Stomach smooth muscle (tissue), 2 donors: ENCODE results near the gene CA10.

Experiments used
- H3K27ac ChIP-seq: one replicate; pipeline ENCODE4 v1.7.0; 2013; ENCODE audit warnings: mild to moderate bottlenecking, low read length, inconsistent platforms
- H3K27me3 ChIP-seq, 2 donors: one replicate each; pipeline ENCODE4 v1.7.0; 2013; ENCODE audit warnings: low read length in 2 of 2; ENCODE audit not compliant: insufficient read depth in 2 of 2, control insufficient read depth in 1 of 2
- H3K36me3 ChIP-seq, 2 donors: one replicate each; pipeline ENCODE4 v1.7.0; 2013; ENCODE audit warnings: low read length in 2 of 2; ENCODE audit not compliant: control insufficient read depth in 2 of 2, insufficient read depth in 2 of 2
- H3K4me1 ChIP-seq: one replicate; pipeline ENCODE4 v1.7.0; 2013; ENCODE audit warnings: low read length; ENCODE audit not compliant: control insufficient read depth, insufficient read depth
- H3K4me3 ChIP-seq, 2 donors: one replicate each; pipeline ENCODE4 v1.7.0; 2013; ENCODE audit warnings: low read length in 2 of 2
- H3K9ac ChIP-seq, 2 donors: one replicate each; pipeline ENCODE4 v1.7.0; 2013; ENCODE audit warnings: low read length in 2 of 2, mild to moderate bottlenecking in 1 of 2
- H3K9me3 ChIP-seq, 2 donors: one replicate each; pipeline ENCODE4 v1.7.0; 2013; ENCODE audit warnings: low read length in 2 of 2; ENCODE audit not compliant: control insufficient read depth in 2 of 2
- donor health status: healthy.
- donor health status: Pancreatic carcinoma.

CA10 gene

DNA sequence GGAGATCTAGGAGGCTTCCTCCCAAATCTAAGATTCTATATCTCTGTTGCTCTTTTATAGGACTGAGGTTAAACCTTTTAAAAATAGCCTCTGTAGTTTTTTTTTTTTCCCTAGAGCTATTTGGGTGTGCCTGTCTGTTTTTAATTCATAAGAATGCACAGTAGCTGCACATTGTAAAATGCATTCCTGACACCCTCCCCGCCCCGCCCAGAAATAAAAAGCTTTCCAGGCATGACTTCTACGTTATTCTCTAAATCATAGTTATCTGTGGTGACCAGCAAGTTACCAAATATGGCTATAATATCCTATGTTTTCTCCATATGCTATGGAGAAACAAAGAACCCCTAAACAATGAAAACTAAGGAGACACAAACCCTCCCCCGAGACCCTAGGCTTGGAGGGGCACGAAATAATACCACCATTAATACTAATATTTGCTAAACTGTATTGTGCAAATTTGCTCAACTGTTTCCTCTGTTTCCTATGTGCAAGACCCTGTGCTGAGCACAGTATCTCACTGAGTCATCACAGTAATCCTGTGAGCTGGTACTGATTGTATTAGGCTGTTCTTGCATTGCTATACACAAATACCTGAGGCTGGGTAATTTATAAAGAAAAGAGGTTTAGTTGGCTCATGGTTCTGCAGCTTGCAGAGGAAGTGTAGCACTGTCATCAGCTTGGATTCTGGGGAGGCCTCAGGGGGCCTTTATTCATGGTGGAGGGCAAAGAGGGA is 388.3 kb downstream of the CA10 start:
- Histone ChIP-seq H3K9ac (no peak overlapping the region), H3K9me3 (no peaks in the 10 kb centered on the region), H3K27ac (no peak overlapping the region), H3K36me3 (no peaks in the 10 kb centered on the region), H3K4me1 (no peaks in the 10 kb centered on the region), H3K4me3 (no peak overlapping the region), H3K27me3 (peaks cover 0 to 5% of the 10 kb centered on the region in 2 donors)

DNA sequence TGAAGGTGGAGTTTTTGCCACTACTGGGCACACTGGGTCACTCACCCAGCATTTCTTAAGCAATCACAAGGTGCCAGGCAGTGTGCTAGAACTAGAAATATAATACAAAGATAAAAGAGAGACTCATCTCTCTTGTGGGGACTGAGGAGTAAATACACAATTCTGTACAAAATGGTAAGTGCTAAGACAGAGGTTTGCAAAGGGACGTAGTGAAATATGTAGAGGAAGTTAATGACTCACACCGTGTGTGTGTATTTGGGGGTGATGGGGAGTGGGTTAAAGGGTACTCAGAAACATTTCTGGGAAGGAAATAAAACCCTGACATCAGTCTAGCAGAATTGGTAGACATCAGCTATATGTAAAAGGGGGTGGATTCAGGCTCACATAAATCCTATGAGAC is 389.3 kb downstream of the CA10 start:
- H3K4me3 ChIP-seq = no peak overlapping the region
- H3K27ac ChIP-seq = no peak overlapping the region
- H3K27me3 ChIP-seq = peaks cover 0 to 10% of the 10 kb centered on the region in 2 donors
- no peak overlapping the region for H3K9ac ChIP-seq
- H3K4me1 ChIP-seq = no peaks in the 10 kb centered on the region
- H3K9me3 ChIP-seq = no peaks in the 10 kb centered on the region
- no peaks in the 10 kb centered on the region for H3K36me3 ChIP-seq

DNA sequence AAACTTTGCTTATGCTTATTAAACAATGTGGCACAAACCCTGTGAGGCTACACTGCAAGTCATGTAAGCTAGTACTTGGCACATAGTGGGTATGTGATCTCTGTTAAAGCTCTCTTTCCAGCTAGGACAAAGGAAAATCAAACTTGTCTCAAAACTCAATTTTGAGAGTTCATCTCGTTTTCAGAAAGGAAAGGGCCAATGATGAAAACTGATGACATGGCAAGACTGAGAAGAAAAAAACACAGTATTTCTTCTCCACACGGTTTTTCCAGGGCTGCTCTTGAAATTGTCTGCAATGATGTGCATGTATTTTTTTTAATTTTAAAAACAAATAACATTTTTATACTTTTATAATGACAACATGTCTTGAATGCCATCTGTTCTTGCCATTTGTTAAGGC is 389.8 kb downstream of the CA10 start:
- Histone ChIP-seq H3K27me3 (peaks cover 0 to 12% of the 10 kb centered on the region in 2 donors), H3K9ac (no peak overlapping the region), H3K4me1 (no peaks in the 10 kb centered on the region), H3K9me3 (no peaks in the 10 kb centered on the region), H3K27ac (no peak overlapping the region), H3K4me3 (no peak overlapping the region), H3K36me3 (no peaks in the 10 kb centered on the region)

DNA sequence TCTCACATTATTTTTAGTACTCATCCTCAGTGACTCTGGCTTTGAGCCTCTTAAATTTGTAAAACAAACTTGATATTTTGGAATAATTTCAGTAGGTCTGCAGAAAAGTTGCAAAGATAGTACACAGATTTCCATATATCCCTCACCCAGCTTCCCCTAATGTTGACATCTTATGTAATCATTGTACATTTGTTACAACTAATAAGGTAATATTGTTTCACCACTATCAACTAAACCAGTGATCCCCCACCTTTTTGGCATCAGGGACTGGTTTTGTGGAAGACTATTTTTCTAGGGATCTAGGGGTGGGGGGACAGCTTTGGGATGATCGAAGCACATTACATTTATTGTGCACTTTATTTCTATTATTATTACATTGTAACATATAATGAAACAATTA is 391.2 kb downstream of the CA10 start:
- Histone ChIP-seq H3K9me3 (no peaks in the 10 kb centered on the region), H3K4me3 (no peak overlapping the region), H3K36me3 (no peaks in the 10 kb centered on the region), H3K27me3 (peaks cover 0 to 12% of the 10 kb centered on the region in 2 donors), H3K27ac (no peak overlapping the region), H3K9ac (no peak overlapping the region), H3K4me1 (no peaks in the 10 kb centered on the region)

DNA sequence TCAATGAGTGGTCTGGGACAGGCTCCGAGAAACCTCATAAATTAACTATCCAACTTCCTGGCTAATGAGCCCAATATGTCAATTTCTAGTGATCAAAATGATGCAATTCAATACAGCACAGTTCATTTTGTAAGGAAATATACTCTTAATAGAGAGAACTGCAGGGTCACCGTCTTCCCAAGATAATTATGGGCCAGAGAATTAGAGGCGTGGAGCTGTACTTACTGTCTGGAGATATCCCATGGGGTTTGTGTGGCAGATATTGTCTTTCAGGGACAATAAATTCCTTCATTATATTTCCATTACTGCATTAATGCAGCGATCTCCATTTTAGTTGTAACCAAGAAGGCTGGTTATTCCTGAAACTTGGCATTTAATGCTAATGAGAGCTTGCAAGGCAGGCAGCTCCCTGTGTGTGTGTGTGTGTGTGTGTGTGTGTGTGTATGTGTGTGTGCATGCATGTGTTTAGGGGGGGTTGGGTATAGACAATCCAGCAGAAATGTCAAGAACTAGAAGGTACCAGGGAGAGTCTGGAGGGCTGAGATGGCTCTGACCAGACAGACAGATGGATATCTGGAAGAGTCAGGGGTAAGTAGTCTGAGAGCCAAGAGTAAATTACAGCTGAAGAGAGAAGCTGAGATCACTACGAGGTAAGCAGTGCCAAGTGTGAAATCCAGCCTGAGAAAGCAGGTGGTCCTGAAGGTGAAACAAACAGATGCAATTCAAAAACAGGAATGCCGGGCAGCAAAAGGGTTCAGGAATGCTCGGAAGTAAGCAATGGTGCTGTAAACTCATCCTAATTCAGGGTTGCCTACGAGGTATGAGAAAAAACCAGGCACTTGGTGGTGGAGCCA is 393.0 kb downstream of the CA10 start:
- Histone ChIP-seq H3K9ac (no peak overlapping the region), H3K4me1 (no peaks in the 10 kb centered on the region), H3K4me3 (no peak overlapping the region), H3K36me3 (no peaks in the 10 kb centered on the region), H3K27me3 (peaks cover 0 to 14% of the 10 kb centered on the region in 2 donors), H3K27ac (no peak overlapping the region), H3K9me3 (no peaks in the 10 kb centered on the region)

DNA sequence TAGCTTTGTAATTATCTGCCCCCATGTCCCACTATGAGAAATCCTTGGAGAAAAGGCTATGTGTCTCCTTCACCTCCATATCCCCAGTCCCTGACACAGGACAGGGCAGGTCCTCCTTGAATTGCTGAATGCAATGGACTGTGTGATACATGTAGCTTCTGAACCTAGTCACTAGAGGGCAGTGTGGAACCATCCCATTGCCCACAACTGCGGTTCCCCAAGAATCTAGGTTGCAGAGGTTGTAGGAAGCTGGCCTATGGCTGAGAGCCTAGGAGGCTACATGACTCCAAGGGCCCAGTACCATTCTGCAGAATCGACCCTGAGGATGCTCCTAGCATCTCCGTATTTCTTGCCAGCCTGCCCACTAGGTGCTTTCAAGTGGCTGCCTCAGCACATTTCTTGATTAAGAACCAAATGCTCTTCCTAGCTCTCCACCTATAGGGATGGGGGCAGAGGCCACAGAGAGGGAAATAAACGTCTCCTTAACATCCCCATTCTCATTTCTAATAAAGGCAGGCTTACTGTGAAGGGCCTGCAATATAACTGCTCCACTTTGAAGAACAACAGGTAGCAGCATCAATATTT is 394.0 kb downstream of the CA10 start:
- H3K4me1 ChIP-seq = no peaks in the 10 kb centered on the region
- no peak overlapping the region for H3K4me3 ChIP-seq
- H3K9me3 ChIP-seq = no peaks in the 10 kb centered on the region
- H3K27me3 ChIP-seq = peaks cover 0 to 14% of the 10 kb centered on the region in 2 donors
- no peak overlapping the region for H3K27ac ChIP-seq
- H3K36me3 ChIP-seq = no peaks in the 10 kb centered on the region
- H3K9ac ChIP-seq = no peak overlapping the region

DNA sequence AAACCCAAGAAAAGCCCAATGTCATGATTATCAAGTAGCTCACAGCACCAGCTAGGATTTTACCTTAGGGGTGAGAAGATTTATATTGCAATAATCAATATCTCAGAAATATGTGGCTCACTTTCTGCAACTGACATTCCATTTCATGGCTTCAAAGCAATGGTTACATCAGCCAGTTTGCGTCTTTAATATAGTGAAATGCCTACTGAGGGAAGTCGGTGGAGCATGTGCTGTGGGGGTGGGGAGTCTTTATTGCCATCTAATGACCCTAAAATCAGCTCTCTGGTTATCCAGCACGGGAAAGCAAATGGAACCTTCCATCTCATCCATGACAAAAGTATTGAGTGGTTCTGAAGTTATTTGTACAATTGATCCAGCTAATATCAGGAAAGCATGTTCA is 395.5 kb downstream of the CA10 start:
- H3K9me3 ChIP-seq = no peaks in the 10 kb centered on the region
- H3K4me1 ChIP-seq = no peaks in the 10 kb centered on the region
- H3K36me3 ChIP-seq = no peaks in the 10 kb centered on the region
- no peak overlapping the region for H3K27ac ChIP-seq
- peaks cover 0 to 13% of the 10 kb centered on the region in 2 donors for H3K27me3 ChIP-seq
- H3K4me3 ChIP-seq = no peak overlapping the region
- H3K9ac ChIP-seq = no peak overlapping the region

DNA sequence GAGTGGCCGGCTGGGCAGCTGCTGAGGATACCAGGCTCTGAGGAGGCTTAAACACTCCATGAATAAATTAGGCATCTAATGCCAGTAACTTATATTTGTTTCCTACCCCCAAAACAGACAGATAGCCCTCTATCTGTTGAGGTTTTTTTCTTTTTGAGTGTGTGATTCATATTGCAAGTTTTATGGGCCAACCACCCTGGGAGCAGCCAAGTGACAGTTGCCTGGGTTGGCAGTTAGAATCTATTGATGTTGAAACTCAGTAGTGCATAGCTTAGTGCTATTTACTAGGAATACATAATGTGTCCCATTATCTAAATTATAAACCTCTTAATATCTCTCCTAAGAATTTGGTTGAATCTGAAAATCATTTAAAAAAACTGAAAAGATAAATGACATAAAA is 397.4 kb downstream of the CA10 start:
- Histone ChIP-seq H3K4me3 (no peak overlapping the region), H3K9me3 (no peaks in the 10 kb centered on the region), H3K27me3 (peaks cover 0 to 13% of the 10 kb centered on the region in 2 donors), H3K9ac (no peak overlapping the region), H3K4me1 (no peaks in the 10 kb centered on the region), H3K27ac (no peak overlapping the region), H3K36me3 (no peaks in the 10 kb centered on the region)

DNA sequence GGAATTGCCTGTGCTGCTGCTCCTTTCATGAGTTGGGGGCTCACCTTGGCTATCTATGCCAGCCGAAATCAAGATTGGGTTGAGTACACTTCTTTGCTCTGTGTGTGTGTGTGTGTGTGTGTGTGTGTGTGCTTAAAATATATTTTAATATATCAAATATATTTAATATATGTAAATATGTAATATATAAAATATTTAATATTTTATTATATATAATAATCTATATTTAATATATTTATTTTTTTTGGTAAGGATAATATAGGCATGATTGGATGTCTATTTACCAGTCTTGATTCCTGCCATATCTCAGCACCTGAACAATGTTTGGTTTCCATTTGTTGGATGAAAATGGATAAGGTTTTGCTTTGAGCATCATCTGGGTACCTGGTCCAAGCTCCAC is 399.3 kb downstream of the CA10 start:
- no peaks in the 10 kb centered on the region for H3K4me1 ChIP-seq
- H3K9ac ChIP-seq = no peak overlapping the region
- peaks cover 0 to 7% of the 10 kb centered on the region in 2 donors for H3K27me3 ChIP-seq

DNA sequence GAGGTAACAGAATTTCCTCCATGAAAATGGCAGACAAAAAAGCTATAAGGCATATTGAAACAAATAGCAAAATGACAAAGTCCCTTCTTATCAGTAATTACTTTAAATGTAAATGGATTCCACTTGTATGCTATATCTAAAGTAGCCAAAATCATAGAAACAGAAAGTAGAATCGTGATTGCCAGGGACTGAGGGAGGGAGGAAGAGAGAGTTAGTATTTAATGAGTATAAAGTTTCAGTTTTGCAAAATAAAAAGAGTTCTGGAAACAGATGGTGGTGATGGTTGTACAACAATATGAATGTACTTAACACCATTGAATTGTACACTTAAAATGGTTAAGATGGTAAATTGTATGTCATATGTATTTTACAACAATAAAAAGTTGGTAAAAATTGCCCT is 407.4 kb downstream of the CA10 start:
- no peaks in the 10 kb centered on the region for H3K4me1 ChIP-seq
- H3K27me3 ChIP-seq = no peaks in the 10 kb centered on the region
- no peaks in the 10 kb centered on the region for H3K9me3 ChIP-seq
- no peak overlapping the region for H3K9ac ChIP-seq
- no peak overlapping the region for H3K4me3 ChIP-seq
- H3K27ac ChIP-seq = no peak overlapping the region
- no peaks in the 10 kb centered on the region for H3K36me3 ChIP-seq

More for the DNA sequence above, 399.3 kb downstream of the CA10 start:
- H3K36me3 ChIP-seq = no peaks in the 10 kb centered on the region
- H3K4me3 ChIP-seq = no peak overlapping the region
- no peak overlapping the region for H3K27ac ChIP-seq
- no peaks in the 10 kb centered on the region for H3K9me3 ChIP-seq
